PFSK-1 (cell line): ENCODE results near the gene GNAO1.

Experiments used
- FOXP2 ChIP-seq: optimal IDR thresholded peaks from 2 replicates; pipeline ENCODE3; 2011; ENCODE audit warnings: borderline replicate concordance, control low read depth, inconsistent platforms; ENCODE audit not compliant: insufficient read depth; ENCODE audit errors: extremely low read length, extremely low read depth
- SIN3A ChIP-seq: IDR thresholded peaks from 2 replicates; pipeline ENCODE4 v1.6.1; 2012; ENCODE audit warnings: mild to moderate bottlenecking, low read length, moderate library complexity, borderline replicate concordance; ENCODE audit not compliant: insufficient read depth
- TAF1 ChIP-seq: IDR thresholded peaks from 2 replicates; pipeline ENCODE4 v1.6.1; 2012; ENCODE audit warnings: low read length, control low read depth, borderline replicate concordance; ENCODE audit not compliant: insufficient read depth
- TF ChIP-seq, protein P1 (sequence below), 2 experiments: IDR thresholded peaks; 2 replicates each; pipeline versions ENCODE4 v1.6.1 to v1.8.0; 2011 to 2012; ENCODE audit warnings: low read depth in 2 of 2, low read length in 2 of 2, control low read depth in 1 of 2, inconsistent platforms in 1 of 2, mild to moderate bottlenecking in 1 of 2, moderate library complexity in 1 of 2; ENCODE audit not compliant: insufficient read depth in 1 of 2

- no peak for TF ChIP-seq FOXP2
- TF ChIP-seq SIN3A: no peak
- TF ChIP-seq TAF1: no peak
- TF ChIP-seq, protein P1, sequence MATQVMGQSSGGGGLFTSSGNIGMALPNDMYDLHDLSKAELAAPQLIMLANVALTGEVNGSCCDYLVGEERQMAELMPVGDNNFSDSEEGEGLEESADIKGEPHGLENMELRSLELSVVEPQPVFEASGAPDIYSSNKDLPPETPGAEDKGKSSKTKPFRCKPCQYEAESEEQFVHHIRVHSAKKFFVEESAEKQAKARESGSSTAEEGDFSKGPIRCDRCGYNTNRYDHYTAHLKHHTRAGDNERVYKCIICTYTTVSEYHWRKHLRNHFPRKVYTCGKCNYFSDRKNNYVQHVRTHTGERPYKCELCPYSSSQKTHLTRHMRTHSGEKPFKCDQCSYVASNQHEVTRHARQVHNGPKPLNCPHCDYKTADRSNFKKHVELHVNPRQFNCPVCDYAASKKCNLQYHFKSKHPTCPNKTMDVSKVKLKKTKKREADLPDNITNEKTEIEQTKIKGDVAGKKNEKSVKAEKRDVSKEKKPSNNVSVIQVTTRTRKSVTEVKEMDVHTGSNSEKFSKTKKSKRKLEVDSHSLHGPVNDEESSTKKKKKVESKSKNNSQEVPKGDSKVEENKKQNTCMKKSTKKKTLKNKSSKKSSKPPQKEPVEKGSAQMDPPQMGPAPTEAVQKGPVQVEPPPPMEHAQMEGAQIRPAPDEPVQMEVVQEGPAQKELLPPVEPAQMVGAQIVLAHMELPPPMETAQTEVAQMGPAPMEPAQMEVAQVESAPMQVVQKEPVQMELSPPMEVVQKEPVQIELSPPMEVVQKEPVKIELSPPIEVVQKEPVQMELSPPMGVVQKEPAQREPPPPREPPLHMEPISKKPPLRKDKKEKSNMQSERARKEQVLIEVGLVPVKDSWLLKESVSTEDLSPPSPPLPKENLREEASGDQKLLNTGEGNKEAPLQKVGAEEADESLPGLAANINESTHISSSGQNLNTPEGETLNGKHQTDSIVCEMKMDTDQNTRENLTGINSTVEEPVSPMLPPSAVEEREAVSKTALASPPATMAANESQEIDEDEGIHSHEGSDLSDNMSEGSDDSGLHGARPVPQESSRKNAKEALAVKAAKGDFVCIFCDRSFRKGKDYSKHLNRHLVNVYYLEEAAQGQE (IDR thresholded peaks at IDR 0.05; ENCODE audit: insufficient read depth in 1 of 2, low read depth in 2 of 2, low read length in 2 of 2): no peak
Observed at GRCh38 chr16:56354016-56354415, 162.7 kb downstream of the GNAO1 start.
